ENCODE results near the gene EXD3. TPM values are rescaled to one million over a fixed set of nuclear protein-coding genes. Genes with fewer than 3 reads are reported as not detected.

EXD3 gene
- total RNA-seq, 1 donor from 2014 or later: 10.8 TPM

DNA sequence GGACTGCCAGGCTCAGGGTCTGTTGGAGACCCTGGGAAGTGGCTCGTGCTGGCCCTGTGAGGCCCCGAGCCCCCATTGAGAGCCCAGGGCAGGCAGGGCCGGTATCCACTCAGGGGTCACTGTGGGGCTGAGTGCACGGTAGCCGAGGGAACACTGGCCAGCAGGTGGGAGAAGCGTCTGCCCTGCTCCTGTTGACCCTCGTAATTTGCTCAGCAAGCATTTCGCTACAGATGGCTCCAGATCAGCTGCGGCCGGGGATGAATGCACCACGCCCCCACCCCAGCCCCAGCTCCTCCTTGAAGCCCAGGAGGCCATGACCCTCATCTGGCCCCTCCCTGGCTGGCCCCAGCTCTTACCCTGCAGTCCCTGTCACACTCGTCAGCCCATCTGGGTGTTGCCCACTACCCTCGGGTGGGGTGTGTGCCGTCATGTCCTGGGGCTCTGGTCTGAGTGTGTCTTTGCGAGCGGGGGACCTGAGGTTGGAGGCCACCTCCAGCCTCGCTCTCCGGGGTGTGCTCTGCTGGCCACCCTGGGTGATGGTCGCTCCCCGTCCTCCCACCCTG lies 114.8 kb downstream of the EXD3 start:
- FAIRE-seq (no peak), DNase-seq (ENCODE audit: low read depth) (no peak)
- TF ChIP-seq, protein P1, sequence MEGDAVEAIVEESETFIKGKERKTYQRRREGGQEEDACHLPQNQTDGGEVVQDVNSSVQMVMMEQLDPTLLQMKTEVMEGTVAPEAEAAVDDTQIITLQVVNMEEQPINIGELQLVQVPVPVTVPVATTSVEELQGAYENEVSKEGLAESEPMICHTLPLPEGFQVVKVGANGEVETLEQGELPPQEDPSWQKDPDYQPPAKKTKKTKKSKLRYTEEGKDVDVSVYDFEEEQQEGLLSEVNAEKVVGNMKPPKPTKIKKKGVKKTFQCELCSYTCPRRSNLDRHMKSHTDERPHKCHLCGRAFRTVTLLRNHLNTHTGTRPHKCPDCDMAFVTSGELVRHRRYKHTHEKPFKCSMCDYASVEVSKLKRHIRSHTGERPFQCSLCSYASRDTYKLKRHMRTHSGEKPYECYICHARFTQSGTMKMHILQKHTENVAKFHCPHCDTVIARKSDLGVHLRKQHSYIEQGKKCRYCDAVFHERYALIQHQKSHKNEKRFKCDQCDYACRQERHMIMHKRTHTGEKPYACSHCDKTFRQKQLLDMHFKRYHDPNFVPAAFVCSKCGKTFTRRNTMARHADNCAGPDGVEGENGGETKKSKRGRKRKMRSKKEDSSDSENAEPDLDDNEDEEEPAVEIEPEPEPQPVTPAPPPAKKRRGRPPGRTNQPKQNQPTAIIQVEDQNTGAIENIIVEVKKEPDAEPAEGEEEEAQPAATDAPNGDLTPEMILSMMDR (IDR thresholded peaks at IDR 0.05; ENCODE audit: insufficient read depth, low read length, severe bottlenecking): no peak
- Histone ChIP-seq H3K4me3 (ENCODE audit: low read depth, low read length) (no peak overlapping the region), H3K36me3 (ENCODE audit: control insufficient read depth, insufficient read depth, low read length) (no peaks in the 10 kb centered on the region), H3K27me3 (ENCODE audit: control insufficient read depth, insufficient read depth, low read length) (no peaks in the 10 kb centered on the region)

DNA sequence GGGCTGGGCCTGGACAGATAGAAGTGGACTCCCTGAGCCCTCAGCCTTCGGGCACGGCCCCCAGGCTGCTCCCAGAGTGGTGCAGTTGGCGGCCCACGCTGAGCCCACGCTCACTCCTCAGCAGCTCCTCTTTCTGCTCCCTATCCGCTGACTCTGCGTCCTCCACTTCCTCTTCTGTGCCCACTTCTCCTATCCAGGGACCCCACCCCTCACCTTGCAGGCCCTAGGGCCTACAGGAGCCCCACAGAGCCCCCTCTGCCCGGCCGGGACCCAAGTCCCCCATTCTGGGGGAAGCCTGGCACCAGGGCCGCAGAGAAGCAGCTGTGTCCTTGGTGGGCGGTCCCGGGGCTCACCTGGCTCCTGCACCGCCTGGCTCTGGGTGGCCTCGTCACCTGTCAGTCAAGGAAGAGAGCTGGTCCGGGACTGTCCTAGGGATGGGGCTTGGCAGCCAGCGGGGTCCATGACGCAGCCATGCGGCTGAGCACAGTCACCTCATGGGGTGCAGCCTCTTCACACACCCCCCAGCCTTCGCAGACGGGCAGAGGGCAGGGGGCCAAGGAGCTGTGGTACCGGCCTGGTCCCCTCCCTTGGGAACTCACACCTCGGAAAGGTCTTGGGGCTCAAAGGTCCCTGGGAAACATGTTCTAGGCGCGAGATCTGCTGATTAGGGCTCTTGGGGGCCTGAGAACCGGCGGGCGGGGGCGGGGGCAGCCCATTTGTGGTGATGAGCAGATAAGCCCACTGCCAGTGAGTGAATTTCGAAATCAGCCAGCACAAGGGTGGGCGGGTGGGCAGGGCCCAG lies 115.5 kb downstream of the EXD3 start:
- no peak for DNase-seq (ENCODE audit: low read depth)
- no peak for FAIRE-seq
- Histone ChIP-seq H3K27me3 (ENCODE audit: control insufficient read depth, insufficient read depth, low read length) (no peaks in the 10 kb centered on the region), H3K4me3 (ENCODE audit: low read depth, low read length) (no peak overlapping the region), H3K36me3 (ENCODE audit: control insufficient read depth, insufficient read depth, low read length) (no peaks in the 10 kb centered on the region)
- TF ChIP-seq, protein P1 (IDR thresholded peaks at IDR 0.05; ENCODE audit: insufficient read depth, low read length, severe bottlenecking): no peak

DNA sequence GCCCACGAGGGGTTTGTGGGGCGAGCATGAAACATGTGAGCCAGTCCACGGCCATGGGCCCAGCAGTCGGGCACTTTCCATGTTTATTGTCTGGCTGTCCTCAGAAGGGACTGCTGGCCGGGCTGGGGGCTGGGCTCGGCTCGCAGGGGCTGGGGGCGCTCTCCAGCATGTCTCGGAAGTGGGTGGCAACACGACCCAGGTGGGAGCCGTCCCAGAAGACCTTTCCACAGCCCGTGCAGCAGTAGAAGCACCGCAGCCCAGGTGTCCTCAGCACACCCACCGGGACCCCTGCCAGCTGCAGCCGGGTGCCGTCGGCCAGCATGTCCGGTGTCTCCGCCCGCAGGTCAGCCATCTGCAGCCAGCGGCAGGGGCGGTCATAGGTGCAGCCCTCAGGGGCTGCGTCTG lies 116.1 kb downstream of the EXD3 start:
- TF ChIP-seq, protein P1 (IDR thresholded peaks at IDR 0.05; ENCODE audit: insufficient read depth, low read length, severe bottlenecking): no peak
- Histone ChIP-seq H3K36me3 (ENCODE audit: control insufficient read depth, insufficient read depth, low read length) (no peaks in the 10 kb centered on the region), H3K4me3 (ENCODE audit: low read depth, low read length) (no peak overlapping the region), H3K27me3 (ENCODE audit: control insufficient read depth, insufficient read depth, low read length) (no peaks in the 10 kb centered on the region)
- FAIRE-seq (no peak), DNase-seq (ENCODE audit: low read depth) (no peak)

DNA sequence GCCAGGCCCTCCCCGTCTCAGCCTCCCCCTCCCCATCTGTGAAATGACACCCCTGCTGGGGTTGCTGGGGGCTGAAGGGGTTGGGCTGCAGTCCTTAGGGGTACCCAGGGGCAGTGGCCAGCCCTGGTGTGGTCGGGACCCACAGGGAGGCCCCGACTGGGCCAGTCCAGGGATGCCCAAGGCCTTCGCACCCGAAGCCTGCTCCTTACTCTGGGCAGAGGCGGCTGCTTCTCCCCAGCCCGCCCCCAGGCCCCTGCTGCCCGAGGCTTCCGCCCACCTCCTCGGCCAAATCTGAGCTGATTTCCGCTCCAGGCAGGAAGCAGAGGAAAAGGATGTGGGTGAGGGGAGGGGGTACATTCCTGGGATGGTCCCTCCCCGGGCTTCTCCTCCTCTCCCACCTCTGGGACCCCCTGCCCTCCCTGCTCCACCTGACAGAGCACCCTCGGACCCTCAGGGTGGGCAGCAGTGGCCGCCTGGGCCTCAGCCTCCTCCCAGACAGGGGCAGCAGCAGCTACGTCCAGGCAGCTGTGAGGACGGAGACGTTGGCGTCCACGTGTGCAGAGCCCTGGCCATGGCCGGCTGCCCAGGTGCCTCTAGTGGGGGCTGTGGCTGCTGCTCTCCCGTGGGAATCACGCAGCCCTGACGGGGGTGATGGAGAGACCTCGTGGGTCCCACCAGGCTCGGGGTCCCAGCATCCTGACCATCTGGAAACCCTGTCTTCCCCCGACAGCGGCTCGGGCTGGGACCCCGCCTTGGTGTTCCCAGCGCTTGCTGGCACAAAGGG lies 116.7 kb downstream of the EXD3 start:
- Histone ChIP-seq H3K36me3 (ENCODE audit: control insufficient read depth, insufficient read depth, low read length) (no peaks in the 10 kb centered on the region), H3K27me3 (ENCODE audit: control insufficient read depth, insufficient read depth, low read length) (no peaks in the 10 kb centered on the region), H3K4me3 (ENCODE audit: low read depth, low read length) (no peak overlapping the region)
- FAIRE-seq: no peak
- no peak for DNase-seq (ENCODE audit: low read depth)
- TF ChIP-seq, protein P1 (IDR thresholded peaks at IDR 0.05; ENCODE audit: insufficient read depth, low read length, severe bottlenecking): no peak

DNA sequence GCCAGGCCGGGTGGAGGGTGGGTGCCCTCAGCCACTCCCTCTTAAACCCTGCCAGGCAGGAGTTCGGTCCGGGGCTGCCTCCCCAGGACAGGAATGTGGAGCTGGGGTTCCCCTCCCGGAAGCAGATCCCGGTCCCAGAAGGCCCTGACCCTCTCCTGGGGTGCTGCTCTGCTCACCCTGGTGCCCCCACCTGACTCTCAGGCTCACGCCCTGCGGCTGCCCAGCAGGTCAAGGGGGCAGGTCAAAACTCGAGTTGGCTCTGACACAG lies 117.2 kb downstream of the EXD3 start:
- Histone ChIP-seq H3K27me3 (ENCODE audit: control insufficient read depth, insufficient read depth, low read length) (no peaks in the 10 kb centered on the region), H3K4me3 (ENCODE audit: low read depth, low read length) (no peak overlapping the region), H3K36me3 (ENCODE audit: control insufficient read depth, insufficient read depth, low read length) (no peaks in the 10 kb centered on the region)
- TF ChIP-seq, protein P1 (IDR thresholded peaks at IDR 0.05; ENCODE audit: insufficient read depth, low read length, severe bottlenecking): no peak
- FAIRE-seq: no peak
- no peak for DNase-seq (ENCODE audit: low read depth)

Measured in bronchial epithelial cell (primary cell).